WTC11 (cell line): ENCODE results near the gene GSG1L2. TPM values are rescaled to one million over a fixed set of nuclear protein-coding genes. Genes with fewer than 3 reads are reported as not detected.
A peak's percentile ranks its signal among the peaks of the same experiment; 100 is the strongest.

Experiments
- ATAC-seq: fragments of 200-7000 bp; cut with Tn5 transposase; 2 replicates; pipeline ENCODE4 v1.10.0; 2021; ENCODE audit warnings: mild to moderate bottlenecking, moderate library complexity
- CTCF ChIA-PET: fragments of 300-600 bp; sonication (Branson Sonifier 250); formaldehyde crosslinking; loops from one replicate; lab custom pipeline; 2021; ENCODE audit warnings: antibody characterized with exemption; lab: Charles Lee
- POLR2A ChIA-PET: fragments of 350-600 bp; sonication (Branson Sonifier 250); formaldehyde crosslinking; loops from one replicate; lab custom pipeline; 2021; ENCODE audit warnings: antibody characterized with exemption; lab: Charles Lee
- DNase-seq: peaks from one replicate; pipeline ENCODE4 v3.0.0; 2021; ENCODE audit warnings: low spot score
- H3K27ac Mint-ChIP-seq: 2 replicates; pipeline ENCODE4 v1.8.0; 2021; ENCODE audit warnings: mixed read lengths
- H3K27me3 Mint-ChIP-seq: 2 replicates; pipeline ENCODE4 v1.8.0; 2021; ENCODE audit warnings: low read depth, mild to moderate bottlenecking, moderate library complexity, mixed read lengths
- H3K36me3 Mint-ChIP-seq: 2 replicates; pipeline ENCODE4 v1.8.0; 2021; ENCODE audit warnings: mixed read lengths
- H3K4me1 Mint-ChIP-seq: 2 replicates; pipeline ENCODE4 v1.8.0; 2022; ENCODE audit warnings: mixed read lengths
- H3K4me3 Mint-ChIP-seq: 2 replicates; pipeline ENCODE4 v1.8.0; 2021; ENCODE audit warnings: mild to moderate bottlenecking, moderate library complexity, mixed read lengths
- H3K9me3 Mint-ChIP-seq: 2 replicates; pipeline ENCODE4 v1.8.0; 2021; ENCODE audit warnings: mixed read lengths
- ATF1 ChIP-seq: sonication (generic); formaldehyde crosslinking; IDR thresholded peaks from 2 replicates; pipeline ENCODE4 v1.8.1; 2023; ENCODE audit warnings: mild to moderate bottlenecking, moderate library complexity, missing genetic modification reagents
- ATF2 ChIP-seq: sonication (generic); formaldehyde crosslinking; IDR thresholded peaks from 2 replicates; pipeline ENCODE4 v1.8.1; 2022; ENCODE audit warnings: low read depth, missing genetic modification reagents, borderline replicate concordance
- ATF6 ChIP-seq: sonication (generic); formaldehyde crosslinking; IDR thresholded peaks from 2 replicates; pipeline ENCODE4 v1.8.1; 2023; ENCODE audit warnings: mild to moderate bottlenecking, missing genetic modification reagents
- CREB1 ChIP-seq: sonication (generic); formaldehyde crosslinking; IDR thresholded peaks from 2 replicates; pipeline ENCODE4 v1.8.0; 2023; ENCODE audit warnings: mild to moderate bottlenecking, missing genetic modification reagents
- ESRRA ChIP-seq: sonication (generic); formaldehyde crosslinking; IDR thresholded peaks from 2 replicates; pipeline ENCODE4 v1.8.1; 2022; ENCODE audit warnings: mild to moderate bottlenecking, missing genetic modification reagents, borderline replicate concordance
- HMGA2 ChIP-seq: fragments of 250-450 bp; sonication (Bioruptor Pico); IDR thresholded peaks from 2 replicates; pipeline ENCODE4 v1.4.0; 2021; ENCODE audit warnings: mild to moderate bottlenecking, moderate library complexity
- NFATC4 ChIP-seq: fragments of 250-450 bp; sonication (Bioruptor Pico); IDR thresholded peaks from 2 replicates; pipeline ENCODE4 v1.9.0; 2021; ENCODE audit warnings: mild to moderate bottlenecking
- NR3C1 ChIP-seq: sonication (generic); formaldehyde crosslinking; conservative IDR thresholded peaks from 2 replicates; pipeline ENCODE4 v1.8.1; 2023; ENCODE audit warnings: low read depth, mild to moderate bottlenecking, missing genetic modification reagents
- PRRX2 ChIP-seq: fragments of 250-450 bp; sonication (Bioruptor Pico); IDR thresholded peaks from 2 replicates; pipeline ENCODE4 v1.8.0; 2021; ENCODE audit warnings: mild to moderate bottlenecking
- TEAD4 ChIP-seq: sonication (generic); formaldehyde crosslinking; IDR thresholded peaks from 2 replicates; pipeline ENCODE4 v1.8.0; 2022; ENCODE audit warnings: mild to moderate bottlenecking, missing genetic modification reagents
- TP53 ChIP-seq: sonication (generic); formaldehyde crosslinking; IDR thresholded peaks from 2 replicates; pipeline ENCODE4 v1.8.1; 2023; ENCODE audit warnings: mild to moderate bottlenecking, missing genetic modification reagents
- USF1 ChIP-seq: sonication (generic); formaldehyde crosslinking; IDR thresholded peaks from 2 replicates; pipeline ENCODE4 v1.8.0; 2022; ENCODE audit warnings: mild to moderate bottlenecking, missing genetic modification reagents
- USF2 ChIP-seq: sonication (generic); formaldehyde crosslinking; IDR thresholded peaks from 2 replicates; pipeline ENCODE4 v1.8.1; 2023; ENCODE audit warnings: mild to moderate bottlenecking, missing genetic modification reagents, moderate library complexity
- ZNF263 ChIP-seq: sonication (generic); formaldehyde crosslinking; IDR thresholded peaks from 2 replicates; pipeline ENCODE4 v1.8.1; 2022; ENCODE audit warnings: low read depth, mild to moderate bottlenecking, moderate library complexity, missing genetic modification reagents
- ZNF281 ChIP-seq: sonication (generic); formaldehyde crosslinking; IDR thresholded peaks from 2 replicates; pipeline ENCODE4 v1.8.0; 2023; ENCODE audit warnings: mild to moderate bottlenecking, missing genetic modification reagents
- total RNA-seq: library from RNA; stranded (reverse); gene quantifications from 3 replicates; pipeline ENCODE4 v1.2.3, GENCODE V29; 2021
- TF ChIP-seq, protein P1 (sequence below): fragments of 250-450 bp; sonication (Bioruptor Pico); IDR thresholded peaks from 2 replicates; pipeline ENCODE4 v1.8.0; 2021; ENCODE audit warnings: mild to moderate bottlenecking
- TF ChIP-seq, protein P2 (sequence below): sonication (generic); formaldehyde crosslinking; IDR thresholded peaks from 2 replicates; pipeline ENCODE4 v1.8.1; 2023; ENCODE audit warnings: mild to moderate bottlenecking, missing genetic modification reagents, moderate library complexity
- TF ChIP-seq, protein P3 (sequence below): sonication (generic); formaldehyde crosslinking; IDR thresholded peaks from 2 replicates; pipeline ENCODE4 v1.8.1; 2022; ENCODE audit warnings: missing genetic modification reagents, borderline replicate concordance
- TF ChIP-seq, protein P4 (sequence below): fragments of 250-450 bp; sonication (Bioruptor Pico); IDR thresholded peaks from 2 replicates; pipeline ENCODE4 v1.9.0; 2021; ENCODE audit warnings: mild to moderate bottlenecking

The GSG1L2 gene
- total RNA-seq, 1 experiment from 2014 or later, result not detected

DNA sequence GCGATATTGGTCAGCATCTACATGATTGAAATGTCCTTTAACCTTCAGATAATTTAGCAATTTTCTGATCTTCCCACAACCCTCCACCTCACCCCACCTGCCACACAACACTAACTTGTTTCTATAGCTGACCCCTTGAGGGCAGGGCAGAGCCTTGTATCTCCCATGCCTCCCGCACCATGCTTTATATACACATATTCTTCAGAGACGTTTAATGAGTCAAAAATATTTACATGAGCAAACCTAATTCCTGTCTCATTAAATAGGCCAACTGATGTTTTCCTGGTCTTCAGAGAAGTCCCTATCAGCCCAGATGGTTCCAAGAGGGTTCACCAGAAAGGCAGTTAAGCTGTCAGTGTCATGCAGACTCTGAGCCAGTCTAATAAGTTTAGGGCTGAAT, 23.9 kb downstream of the GSG1L2 start:
- Mint-ChIP-seq H3K9me3 (no peaks in the 10 kb centered on the region), H3K4me3 (no peak overlapping the region), H3K27ac (0 out of 2 replicates have a peak overlapping the region, but pooled peaks have one; percentile 29), H3K36me3 (no peaks in the 10 kb centered on the region), H3K27me3 (no peaks in the 10 kb centered on the region), H3K4me1 (no peaks in the 10 kb centered on the region)
- TF ChIP-seq NR3C1, result no peak
- TF ChIP-seq NFATC4 (CRISPR knock-in tag), result no peak
- no peak for TF ChIP-seq TEAD4 (CRISPR knock-in tag)
- ATAC-seq (no peak), DNase-seq (no peak)
- ChIA-PET POLR2A (no interaction called here), CTCF (interaction anchor here (0.8 kb wide), 1 partner anchor 92 kb away, joined by 4 read pairs; no protein-coding TSS in a partner anchor)

DNA sequence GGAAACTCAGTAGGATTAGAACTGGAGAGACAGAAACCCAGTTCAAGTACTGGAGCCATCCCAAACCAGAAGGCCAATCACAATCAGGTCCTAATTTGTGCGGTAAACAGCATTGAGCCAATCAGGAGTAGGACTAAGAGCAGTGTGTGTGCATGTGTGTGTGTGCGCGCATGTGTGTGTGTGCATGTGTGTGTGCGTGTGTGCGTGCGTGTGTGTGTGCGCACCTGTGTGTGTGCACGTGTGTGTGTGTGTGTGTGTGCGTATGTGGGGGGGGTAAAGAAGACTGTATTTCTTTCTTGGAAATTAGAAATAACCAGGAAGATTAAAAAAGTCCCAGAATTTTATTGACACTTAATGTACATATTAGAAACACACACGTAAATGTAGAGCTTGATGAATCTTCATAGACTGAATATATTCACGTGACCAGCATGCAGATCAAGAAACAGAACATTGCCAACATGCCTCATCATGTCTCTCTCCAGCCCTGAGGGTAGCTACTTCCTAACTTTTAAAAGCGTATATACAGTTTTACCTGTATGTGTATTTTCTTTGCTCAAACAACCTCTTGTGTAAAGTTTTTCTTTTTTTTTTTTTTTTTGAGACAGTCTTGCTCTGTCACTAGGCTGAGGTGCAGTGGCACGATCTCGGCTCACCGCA, 29.6 kb downstream of the GSG1L2 start:
- ATAC-seq (no peak), DNase-seq (no peak)
- CTCF ChIA-PET, result no interaction called here
- H3K9me3 Mint-ChIP-seq, result no peaks in the 10 kb centered on the region
- no peak overlapping the region for H3K4me3 Mint-ChIP-seq
- H3K27me3 Mint-ChIP-seq, result no peaks in the 10 kb centered on the region
- H3K36me3 Mint-ChIP-seq, result no peaks in the 10 kb centered on the region
- POLR2A ChIA-PET, result no interaction called here
- H3K4me1 Mint-ChIP-seq, result no peaks in the 10 kb centered on the region
- no peak overlapping the region for H3K27ac Mint-ChIP-seq
- TF ChIP-seq TP53 (no peak), PRRX2 (CRISPR knock-in tag) (no peak), ZNF263 (no peak), ATF2 (CRISPR knock-in tag) (no peak), ZNF281 (no peak), CREB1 (CRISPR knock-in tag) (no peak), HMGA2 (CRISPR knock-in tag) (no peak), ESRRA (CRISPR knock-in tag) (no peak), ATF6 (no peak), USF1 (CRISPR knock-in tag) (no peak), ATF1 (no peak), USF2 (CRISPR knock-in tag) (no peak)
- TF ChIP-seq, protein P1, sequence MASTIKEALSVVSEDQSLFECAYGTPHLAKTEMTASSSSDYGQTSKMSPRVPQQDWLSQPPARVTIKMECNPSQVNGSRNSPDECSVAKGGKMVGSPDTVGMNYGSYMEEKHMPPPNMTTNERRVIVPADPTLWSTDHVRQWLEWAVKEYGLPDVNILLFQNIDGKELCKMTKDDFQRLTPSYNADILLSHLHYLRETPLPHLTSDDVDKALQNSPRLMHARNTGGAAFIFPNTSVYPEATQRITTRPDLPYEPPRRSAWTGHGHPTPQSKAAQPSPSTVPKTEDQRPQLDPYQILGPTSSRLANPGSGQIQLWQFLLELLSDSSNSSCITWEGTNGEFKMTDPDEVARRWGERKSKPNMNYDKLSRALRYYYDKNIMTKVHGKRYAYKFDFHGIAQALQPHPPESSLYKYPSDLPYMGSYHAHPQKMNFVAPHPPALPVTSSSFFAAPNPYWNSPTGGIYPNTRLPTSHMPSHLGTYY, result no peak
- TF ChIP-seq, protein P2, sequence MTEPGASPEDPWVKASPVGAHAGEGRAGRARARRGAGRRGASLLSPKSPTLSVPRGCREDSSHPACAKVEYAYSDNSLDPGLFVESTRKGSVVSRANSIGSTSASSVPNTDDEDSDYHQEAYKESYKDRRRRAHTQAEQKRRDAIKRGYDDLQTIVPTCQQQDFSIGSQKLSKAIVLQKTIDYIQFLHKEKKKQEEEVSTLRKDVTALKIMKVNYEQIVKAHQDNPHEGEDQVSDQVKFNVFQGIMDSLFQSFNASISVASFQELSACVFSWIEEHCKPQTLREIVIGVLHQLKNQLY (CRISPR knock-in tag), result no peak
- TF ChIP-seq, protein P3, sequence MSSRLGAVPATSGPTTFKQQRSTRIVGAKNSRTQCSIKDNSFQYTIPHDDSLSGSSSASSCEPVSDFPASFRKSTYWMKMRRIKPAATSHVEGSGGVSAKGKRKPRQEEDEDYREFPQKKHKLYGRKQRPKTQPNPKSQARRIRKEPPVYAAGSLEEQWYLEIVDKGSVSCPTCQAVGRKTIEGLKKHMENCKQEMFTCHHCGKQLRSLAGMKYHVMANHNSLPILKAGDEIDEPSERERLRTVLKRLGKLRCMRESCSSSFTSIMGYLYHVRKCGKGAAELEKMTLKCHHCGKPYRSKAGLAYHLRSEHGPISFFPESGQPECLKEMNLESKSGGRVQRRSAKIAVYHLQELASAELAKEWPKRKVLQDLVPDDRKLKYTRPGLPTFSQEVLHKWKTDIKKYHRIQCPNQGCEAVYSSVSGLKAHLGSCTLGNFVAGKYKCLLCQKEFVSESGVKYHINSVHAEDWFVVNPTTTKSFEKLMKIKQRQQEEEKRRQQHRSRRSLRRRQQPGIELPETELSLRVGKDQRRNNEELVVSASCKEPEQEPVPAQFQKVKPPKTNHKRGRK (CRISPR knock-in tag), result no peak
- TF ChIP-seq, protein P4, sequence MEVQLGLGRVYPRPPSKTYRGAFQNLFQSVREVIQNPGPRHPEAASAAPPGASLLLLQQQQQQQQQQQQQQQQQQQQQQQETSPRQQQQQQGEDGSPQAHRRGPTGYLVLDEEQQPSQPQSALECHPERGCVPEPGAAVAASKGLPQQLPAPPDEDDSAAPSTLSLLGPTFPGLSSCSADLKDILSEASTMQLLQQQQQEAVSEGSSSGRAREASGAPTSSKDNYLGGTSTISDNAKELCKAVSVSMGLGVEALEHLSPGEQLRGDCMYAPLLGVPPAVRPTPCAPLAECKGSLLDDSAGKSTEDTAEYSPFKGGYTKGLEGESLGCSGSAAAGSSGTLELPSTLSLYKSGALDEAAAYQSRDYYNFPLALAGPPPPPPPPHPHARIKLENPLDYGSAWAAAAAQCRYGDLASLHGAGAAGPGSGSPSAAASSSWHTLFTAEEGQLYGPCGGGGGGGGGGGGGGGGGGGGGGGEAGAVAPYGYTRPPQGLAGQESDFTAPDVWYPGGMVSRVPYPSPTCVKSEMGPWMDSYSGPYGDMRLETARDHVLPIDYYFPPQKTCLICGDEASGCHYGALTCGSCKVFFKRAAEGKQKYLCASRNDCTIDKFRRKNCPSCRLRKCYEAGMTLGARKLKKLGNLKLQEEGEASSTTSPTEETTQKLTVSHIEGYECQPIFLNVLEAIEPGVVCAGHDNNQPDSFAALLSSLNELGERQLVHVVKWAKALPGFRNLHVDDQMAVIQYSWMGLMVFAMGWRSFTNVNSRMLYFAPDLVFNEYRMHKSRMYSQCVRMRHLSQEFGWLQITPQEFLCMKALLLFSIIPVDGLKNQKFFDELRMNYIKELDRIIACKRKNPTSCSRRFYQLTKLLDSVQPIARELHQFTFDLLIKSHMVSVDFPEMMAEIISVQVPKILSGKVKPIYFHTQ (CRISPR knock-in tag), result no peak
